NCI-H2196 (cell line): ENCODE measurements around the gene ALPL.
A peak's percentile ranks its signal among the peaks of the same experiment; 100 is the strongest.

Source experiments
- DNase-seq: peaks from one replicate; lab custom pipeline; 2025; ENCODE audit not compliant: unreplicated experiment; lab: John Stamatoyannopoulos, UW

Gene ALPL

GRCh38 chr1:21596174-21596573 is 87.0 kb downstream of the ALPL start:
- DNase-seq, result no peak

- DNase-seq, result no peak
These were observed 87.4 kb downstream of the ALPL start for GRCh38 chr1:21596628-21597027.

DNA sequence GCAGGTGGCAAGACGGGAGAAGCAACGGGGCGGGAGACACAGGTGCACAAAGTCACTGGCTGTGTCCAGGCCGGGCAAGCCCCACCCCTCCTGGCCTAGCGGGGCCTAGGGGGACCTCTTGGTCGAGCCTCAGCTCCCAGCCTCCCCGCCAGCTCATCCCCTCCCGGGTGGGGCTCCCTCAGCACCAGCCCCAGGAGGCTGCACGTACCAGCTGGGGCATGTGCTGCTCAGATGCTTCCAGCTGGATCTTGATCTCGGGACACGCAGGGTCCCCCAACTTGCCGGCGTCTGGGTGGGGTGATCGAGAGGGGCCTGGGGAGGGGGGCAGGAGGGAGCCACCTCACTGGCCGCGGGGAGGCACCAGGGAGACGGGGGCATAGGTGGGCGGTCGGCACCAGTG is 88.5 kb downstream of the ALPL start:
- no peak for DNase-seq

- no peak for DNase-seq
These were observed 89.2 kb downstream of the ALPL start for GRCh38 chr1:21598417-21598816.

GRCh38 chr1:21598904-21599303 is 89.7 kb downstream of the ALPL start:
- no peak for DNase-seq

- no peak for DNase-seq
These were observed 90.2 kb downstream of the ALPL start for GRCh38 chr1:21599402-21599801.

DNA sequence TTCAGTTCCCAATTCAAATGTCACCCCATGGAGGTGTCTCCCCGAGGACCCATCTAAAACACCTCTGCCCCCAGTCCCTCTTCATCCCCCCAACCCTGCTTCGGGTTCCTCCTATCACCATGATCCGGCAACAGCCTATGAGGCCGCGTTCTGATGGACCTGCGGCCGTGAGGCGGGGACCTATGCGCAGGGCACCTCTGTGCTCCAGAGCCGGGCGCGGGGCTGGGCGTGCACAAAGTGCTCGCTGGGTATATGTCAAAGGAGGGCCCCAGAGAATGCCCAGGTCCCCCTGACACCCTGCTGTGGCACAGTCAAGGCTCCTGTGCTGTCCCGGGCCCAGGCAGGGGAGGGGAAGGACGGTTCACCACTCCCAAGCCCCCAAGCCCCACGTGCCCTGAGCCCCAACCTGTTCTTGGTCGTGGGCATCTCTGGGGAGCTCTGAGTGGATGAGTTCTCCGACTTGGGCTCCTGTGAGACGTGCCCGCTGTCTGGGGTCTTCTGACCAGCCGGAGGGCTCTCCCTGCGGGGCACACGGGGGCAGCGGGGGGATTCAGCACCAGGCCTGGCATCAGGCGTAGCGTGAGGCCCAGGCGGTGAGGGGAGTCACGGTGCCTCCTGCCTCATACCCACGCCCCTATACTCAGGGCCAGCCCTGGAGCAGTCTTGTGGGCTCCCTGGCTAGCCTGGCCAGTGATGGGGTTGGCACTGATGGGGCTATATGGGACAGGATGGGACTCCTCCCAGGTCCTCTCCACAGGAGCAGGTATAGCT is 92.2 kb downstream of the ALPL start:
- no peak for DNase-seq

DNA sequence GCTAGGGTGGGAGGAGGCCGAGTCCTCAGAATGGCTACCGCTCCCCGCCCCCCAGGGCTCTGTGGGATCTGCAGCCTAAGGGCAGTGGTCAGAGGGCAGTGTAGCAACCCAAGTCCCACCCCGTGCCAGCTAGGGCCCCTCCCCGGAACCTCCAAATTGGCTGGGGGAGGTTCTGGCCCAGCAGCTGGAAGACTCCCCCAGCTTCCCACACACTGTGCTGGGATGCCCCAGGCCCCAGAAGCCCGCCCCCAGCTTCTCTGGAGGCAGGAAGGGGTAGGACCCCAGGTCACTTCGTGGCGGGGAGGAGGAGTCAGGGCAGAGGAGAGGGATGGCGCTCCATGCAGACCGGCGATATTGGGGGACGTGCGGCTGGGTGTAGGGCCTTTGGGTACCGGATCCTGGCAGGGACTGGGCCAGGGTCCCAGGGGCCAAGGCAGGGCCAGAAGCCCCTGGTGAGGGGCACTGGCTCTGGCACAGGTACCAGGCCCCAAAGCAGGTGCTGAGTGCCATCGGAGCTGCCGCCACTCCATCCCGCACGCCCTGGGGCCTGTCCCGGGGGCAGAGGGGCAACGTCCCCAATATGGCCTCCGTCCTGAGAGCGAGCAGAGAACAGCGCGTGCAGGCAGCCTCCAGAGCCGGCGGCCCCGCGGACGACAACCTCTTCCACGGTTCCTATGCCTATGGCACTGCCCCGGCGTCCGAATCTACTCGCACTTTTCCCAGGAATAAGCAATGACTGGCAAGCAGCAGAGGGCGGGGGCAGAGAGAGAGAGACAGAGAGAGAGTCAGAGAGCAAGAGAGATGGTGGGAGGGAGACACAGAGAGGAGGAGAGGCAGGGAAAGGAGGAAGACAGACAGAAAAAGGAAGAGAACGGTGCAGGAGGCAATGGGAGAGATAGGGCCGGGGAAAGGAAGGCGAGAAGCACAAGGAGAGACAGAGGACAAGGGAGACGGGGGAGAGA is 94.2 kb downstream of the ALPL start:
- no peak for DNase-seq

DNA sequence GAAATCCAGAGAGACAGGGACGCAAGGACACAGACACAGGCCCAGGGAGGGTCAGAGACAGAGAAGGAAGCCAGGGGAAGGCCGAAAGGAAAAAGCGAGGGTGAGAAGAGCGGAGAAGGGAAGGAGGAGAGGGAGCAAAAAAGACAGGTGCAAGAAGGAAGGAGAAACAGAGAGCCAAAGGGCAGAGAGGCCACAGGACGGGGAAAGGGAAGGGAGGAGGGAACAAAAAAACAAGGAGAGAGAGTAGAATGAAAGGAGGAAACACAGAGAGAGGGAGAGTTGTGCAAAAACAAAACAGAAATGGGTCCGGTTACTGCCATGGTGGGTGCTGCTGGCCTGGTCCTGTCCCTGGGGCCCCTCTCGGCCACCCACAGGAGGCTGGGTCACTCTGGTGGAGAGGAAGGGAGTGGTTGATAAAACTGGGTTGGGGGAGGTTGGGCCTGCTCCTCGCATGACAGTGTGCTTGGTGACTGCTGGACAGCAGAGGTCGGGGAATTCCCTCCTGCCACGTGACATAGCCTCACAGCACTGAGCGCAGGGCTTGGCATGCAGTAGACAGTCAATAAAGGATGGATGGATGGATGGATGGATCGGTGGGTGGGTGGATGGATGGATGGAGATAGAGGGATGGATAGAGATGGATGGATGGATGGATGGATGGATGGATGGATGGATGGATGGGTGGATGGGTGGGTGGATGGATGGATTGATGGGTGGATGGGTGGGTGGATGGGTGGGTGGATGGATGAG is 95.2 kb downstream of the ALPL start:
- no peak for DNase-seq

- no peak for DNase-seq
These were observed 95.9 kb downstream of the ALPL start for GRCh38 chr1:21605012-21605715.

- DNase-seq, result no peak
These were observed 96.9 kb downstream of the ALPL start for GRCh38 chr1:21605964-21606705.

DNA sequence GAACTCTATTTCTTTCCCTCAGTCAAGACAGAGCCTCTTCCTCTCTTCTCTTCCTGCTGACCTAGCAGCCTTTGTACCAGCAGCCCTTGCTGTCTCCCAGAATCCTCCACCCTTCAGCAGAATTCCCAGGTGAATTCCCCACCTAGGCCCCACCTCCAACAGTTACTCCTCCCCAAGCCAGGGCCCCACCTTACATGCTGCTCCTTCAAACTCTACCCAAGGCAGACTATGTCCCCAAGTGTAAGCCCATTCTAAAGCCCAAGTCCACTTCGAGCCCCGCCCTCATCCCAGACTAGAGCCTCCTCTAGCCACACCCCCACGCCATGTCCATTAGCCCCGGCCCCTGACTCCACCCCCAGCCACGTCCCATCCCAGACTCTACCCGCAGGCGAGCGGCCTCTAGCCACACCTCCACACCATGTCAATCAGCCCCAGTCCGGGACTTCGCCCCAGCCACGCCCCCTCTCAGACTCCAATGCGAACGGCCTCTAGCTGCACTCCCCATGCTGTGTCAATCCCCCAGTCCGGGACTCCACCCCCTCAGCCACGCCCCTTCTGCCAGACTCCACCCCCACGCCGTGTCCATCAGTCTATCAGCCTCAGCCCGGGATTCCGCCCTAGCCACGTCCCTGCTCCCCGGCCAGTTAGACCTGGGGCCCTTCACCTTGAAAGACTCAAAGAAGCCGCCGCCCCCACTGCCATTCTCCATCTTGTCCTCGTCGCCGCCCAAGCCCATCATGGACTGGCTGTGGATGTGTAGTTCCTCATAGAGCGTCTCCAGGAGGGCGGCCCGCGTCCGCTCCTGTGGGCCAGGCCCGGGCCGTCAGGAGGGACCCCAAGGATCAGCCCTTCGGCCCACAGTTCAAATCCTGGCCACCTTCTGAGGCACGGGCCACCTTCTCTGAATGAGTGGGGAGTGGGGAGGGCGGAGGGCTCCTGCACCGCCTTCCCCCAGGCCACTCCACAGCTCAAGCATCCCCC is 98.6 kb downstream of the ALPL start:
- DNase-seq, result peak; percentile 41

DNA sequence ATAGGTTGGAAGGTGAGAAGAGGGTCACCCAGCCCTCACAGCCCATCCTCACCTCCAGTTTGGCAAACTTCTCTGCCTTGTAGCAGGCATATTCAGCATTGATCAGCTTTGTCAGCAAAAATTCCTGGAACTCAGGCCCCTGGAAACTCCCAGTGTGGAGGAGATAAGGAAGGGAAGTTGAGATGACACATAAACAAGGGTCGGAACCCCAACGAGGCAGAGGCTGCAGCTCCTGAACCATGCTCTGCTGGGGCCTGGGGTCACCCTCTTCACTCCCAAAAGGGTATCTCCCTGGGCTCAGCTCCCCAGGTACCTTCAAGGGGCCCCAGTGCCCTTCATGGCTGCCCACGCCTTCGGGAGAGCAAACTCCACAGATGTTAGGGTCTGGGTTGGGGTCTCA is 99.6 kb downstream of the ALPL start:
- no peak for DNase-seq

GRCh38 chr1:21610027-21610426 is 100.8 kb downstream of the ALPL start:
- no peak for DNase-seq

DNA sequence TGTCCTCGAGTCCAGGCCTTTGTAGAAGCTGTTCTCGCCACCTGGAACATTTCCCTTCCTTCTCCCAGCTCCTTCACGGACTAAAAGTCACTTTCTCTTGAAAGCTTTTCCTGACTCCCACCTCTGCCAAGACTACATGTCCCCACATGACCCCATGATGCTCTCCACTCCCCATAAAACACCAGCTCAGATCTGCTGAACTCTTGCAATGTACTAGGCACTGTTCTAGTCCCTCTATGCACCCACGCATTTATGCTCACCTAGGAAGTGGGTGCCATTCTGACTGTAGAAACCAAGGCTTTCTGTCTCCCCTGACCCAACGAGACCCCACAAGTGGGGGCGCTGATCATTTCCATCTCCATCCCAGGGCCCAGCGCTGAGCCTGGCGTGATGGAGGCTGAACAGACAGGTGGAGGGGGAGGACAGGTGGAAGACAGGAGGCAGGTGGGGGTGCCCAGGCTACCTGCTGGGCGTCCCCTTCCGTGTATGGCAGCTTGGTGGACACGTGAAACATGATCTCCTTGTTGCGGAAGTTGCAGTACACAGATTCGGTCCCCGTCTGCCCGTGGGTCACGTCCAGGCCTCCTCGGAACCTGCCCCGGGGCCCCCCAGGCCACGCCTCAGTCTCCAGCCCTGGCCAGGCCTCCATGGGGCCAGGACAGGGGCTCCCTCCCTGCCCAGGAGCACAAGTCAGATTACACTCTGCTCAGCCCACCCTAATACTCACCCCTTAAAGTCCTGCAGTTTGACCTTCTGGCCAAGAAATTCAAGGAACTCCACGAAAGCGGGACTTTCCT is 102.0 kb downstream of the ALPL start:
- no peak for DNase-seq

DNA sequence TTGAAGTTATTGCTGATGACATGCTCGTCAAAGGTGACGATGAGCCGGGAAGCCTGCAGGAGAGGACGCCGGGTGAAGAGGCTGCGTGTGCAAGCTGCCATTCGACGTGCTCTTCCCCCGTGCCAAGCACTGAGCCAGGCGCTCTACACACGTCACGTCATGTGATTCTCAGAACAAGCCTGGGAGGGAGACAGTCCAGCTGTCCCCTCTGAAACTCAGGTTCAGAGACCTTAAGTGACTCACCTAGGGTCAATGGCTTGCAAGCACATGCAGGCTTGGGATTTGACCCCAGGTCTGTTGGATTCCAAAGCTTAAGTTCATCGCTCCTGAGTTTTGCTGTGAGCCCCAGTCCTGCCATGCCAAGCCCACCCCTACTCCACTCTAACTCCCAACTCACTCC is 102.8 kb downstream of the ALPL start:
- DNase-seq, result no peak

DNA sequence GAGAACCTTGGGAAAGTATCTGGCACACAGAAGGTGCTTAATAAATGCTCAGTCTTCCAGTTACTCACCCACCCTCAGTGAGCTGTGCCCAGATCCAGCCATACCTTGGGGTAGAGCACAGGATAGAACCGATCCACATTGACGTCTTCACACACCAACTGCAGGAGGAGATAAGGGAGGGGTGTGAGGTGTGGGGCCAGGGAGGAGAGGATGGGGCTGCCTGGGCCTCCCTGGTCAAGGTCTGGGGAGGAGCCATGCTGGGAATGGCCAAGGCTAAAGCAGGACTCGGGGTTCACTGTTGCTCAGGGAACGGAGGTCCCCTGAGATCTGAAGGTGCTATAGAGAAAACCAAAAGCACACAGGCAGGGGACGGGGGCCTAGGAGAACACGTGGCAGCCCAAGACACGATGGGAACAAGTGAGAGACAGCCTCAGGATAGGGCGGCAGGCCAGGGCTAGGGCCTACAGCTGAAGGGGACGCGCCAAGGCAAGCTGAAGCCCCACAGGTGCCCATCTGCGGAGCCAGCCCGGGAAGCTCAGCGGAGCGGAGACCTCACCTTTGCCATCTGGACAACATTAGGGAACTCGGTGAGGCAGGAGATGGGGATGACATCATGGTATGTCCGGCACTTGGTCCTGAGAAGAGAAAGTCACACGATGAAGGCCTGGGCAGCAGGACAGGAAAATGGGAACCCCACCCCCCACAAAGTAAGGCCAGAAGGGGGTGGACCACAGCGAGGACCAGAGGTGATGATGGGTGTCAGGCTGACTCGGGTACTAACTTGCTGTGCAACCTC is 104.0 kb downstream of the ALPL start:
- DNase-seq, result no peak
